Adipocyte (in vitro differentiated cells): Measurements from ENCODE around the gene SGMS1.

Experiments
- DNase-seq: peaks from one replicate; pipeline ENCODE4 v3.0.0-alpha.2; 2015; ENCODE audit warnings: low read depth
- H3K27me3 ChIP-seq: replicated peaks from 2 replicates; pipeline ENCODE4 v1.7.0; 2013; ENCODE audit warnings: mild to moderate bottlenecking, low read length, moderate library complexity; ENCODE audit not compliant: control insufficient read depth, insufficient read depth
- H3K36me3 ChIP-seq: 2 replicates; pipeline ENCODE4 v1.7.0; 2013; ENCODE audit warnings: low read length, mild to moderate bottlenecking, moderate library complexity; ENCODE audit not compliant: control insufficient read depth, insufficient read depth, severe bottlenecking
- H3K4me1 ChIP-seq: 2 replicates; pipeline ENCODE4 v1.7.0; 2013; ENCODE audit warnings: mild to moderate bottlenecking, low read length, moderate library complexity; ENCODE audit not compliant: control insufficient read depth, insufficient read depth
- H3K4me3 ChIP-seq: 2 replicates; pipeline ENCODE4 v1.7.0; 2013; ENCODE audit warnings: mild to moderate bottlenecking, low read length, moderate library complexity
- H3K9ac ChIP-seq: 2 replicates; pipeline ENCODE4 v1.7.0; 2013; ENCODE audit warnings: mild to moderate bottlenecking, low read length, moderate library complexity
- H3K9me3 ChIP-seq: 2 replicates; pipeline ENCODE4 v1.7.0; 2013; ENCODE audit warnings: mild to moderate bottlenecking, low read length, moderate library complexity; ENCODE audit not compliant: control insufficient read depth

Gene SGMS1

DNA sequence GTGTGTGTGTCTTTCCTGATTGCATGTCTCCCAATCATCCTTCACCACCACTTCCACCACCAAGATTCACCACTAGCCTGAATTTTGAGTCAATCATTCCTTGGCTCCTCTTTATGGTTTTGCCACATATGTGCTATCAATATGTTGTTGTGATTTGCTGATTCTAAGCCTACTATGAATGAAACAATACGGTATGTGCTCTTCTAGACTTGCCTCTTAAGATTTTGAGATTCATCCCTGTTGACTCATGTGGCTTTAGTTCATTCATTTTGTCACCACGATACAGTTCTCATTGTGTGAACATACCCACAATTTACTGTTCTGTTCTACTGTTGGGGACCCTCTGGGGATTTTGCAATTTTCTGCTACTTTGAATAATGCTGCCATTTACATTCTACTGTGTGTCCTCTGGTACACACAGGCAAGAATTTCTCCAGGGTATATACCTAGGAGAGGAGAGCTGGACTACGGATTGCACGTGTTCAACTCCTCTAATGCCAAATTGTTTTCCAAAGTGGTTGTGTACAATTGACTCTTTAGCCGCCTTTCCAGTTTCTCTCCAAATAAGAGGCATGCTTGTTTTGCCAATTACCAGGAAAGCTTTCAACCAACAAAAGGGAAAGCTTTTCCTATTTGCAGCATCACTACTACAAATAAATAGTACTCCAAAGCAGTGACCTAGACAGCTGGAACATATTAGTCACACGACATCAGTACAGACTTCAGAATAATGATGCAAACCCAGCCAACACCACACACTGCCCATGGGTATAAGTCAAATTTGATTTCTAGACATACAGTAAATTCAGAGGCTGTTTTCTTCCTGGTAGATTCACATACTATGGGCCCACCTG is 30.0 kb downstream of the SGMS1 start:
- H3K4me1 ChIP-seq: peaks cover 12% of the 10 kb centered on the region
- H3K4me3 ChIP-seq: peak overlapping the region; percentile 1
- DNase-seq: peak; percentile 95
- H3K36me3 ChIP-seq: no peaks in the 10 kb centered on the region
- no peaks in the 10 kb centered on the region for H3K9me3 ChIP-seq
- H3K9ac ChIP-seq: no peak overlapping the region
- H3K27me3 ChIP-seq: no peaks in the 10 kb centered on the region

DNA sequence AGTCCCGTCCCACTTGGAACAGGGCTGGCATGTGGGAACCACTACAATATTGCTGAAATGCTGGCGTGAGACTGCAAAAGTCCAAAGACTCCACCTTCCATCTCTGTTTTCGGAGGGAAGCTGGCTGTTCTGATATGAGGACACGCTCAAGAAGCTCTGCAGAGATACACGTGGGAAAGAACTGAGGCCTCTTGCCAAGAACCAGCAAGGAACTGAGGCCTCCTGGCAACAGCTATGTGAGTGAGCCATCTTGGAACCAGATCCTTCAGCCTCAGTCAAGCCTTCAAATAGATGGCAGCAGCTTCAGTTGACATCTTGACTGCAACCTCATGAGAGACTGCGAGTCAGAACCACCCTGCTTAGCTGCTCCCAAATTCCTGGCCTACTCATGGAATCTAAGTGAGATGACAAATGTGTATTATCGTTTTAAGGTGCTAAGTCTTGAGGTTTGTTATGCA is 30.8 kb downstream of the SGMS1 start:
- Histone ChIP-seq H3K9me3 (no peaks in the 10 kb centered on the region), H3K4me3 (no peak overlapping the region), H3K4me1 (peaks cover 12% of the 10 kb centered on the region), H3K36me3 (no peaks in the 10 kb centered on the region), H3K9ac (no peak overlapping the region), H3K27me3 (no peaks in the 10 kb centered on the region)
- DNase-seq: no peak

DNA sequence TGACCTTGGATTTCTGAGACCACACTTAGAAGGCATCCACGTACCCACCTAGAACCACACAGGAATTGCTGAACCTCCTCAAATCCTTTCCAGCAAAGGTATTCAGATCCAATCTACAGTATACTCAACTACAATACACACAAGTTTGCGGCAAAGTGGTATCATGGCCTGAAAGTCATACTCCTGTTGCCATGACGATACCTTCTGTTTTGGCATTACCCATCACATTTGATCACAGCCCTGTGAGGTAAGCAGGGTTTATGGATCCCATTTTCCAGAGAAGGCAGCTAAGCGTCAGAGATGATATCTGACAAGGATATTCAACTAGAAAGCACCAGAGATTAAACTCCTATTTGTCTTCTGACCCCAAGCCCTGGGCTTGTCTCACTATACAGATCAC is 32.8 kb downstream of the SGMS1 start:
- Histone ChIP-seq H3K9me3 (no peaks in the 10 kb centered on the region), H3K4me3 (no peak overlapping the region), H3K4me1 (peaks cover 17% of the 10 kb centered on the region), H3K27me3 (no peaks in the 10 kb centered on the region), H3K36me3 (no peaks in the 10 kb centered on the region), H3K9ac (no peak overlapping the region)
- no peak for DNase-seq

DNA sequence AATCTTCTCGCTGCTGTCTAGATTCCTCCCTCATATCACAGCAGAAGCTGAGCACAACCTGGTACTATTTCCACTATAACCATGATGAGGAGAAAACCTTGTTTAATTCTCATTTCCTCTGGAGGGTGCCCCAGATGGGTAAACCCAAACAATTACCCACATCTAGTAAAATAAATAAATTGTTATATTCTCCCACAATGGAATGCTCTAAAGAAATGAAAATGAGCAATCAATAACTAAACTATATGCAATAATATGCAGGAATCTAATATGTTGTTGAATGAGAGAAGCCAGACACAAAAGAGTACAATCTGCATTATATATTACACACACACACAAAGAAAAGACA is 37.0 kb downstream of the SGMS1 start:
- no peaks in the 10 kb centered on the region for H3K9me3 ChIP-seq
- H3K36me3 ChIP-seq: no peaks in the 10 kb centered on the region
- DNase-seq: no peak

DNA sequence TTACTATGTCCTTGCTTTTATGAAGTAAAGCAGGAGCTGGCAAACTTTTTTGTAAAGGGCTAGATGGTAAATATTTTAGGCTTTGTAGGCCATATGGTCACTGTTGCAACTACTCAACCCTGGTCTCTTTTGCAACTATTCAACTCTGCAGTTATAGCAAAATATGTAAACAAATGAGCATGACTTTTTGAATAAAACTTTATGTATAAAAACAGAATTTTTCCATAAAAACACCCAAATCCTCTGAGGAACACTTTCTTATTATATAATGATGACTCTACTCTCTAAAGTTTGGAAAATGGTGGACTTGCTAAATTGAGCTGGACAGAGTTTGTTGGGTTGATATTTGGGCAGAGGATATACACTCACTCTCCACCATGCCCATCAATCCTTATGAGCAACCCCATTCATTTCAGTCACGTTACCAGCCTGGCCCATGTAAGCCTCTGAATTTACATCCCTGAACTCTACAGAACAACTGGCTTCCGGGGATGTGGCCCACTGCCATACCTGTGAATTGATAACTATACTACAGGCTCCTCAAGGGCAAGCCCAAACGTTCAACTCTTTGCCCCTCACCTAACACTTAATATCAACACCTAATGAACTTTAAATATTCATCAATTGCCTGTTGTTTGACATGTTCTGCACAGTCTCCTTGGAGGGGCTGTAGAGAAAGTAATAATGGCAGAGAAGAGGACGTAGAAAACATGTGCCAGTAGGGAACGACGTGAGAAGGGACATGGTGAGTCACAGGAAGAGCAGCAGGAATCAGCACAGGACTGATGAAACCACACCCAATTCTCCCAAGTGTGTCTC is 37.6 kb downstream of the SGMS1 start:
- H3K4me1 ChIP-seq: peaks cover 6% of the 10 kb centered on the region
- no peak overlapping the region for H3K4me3 ChIP-seq
- H3K9me3 ChIP-seq: no peaks in the 10 kb centered on the region
- no peaks in the 10 kb centered on the region for H3K27me3 ChIP-seq
- H3K9ac ChIP-seq: no peak overlapping the region
- peak; percentile 36 for DNase-seq
- H3K36me3 ChIP-seq: no peaks in the 10 kb centered on the region

More for the DNA sequence above, 37.0 kb downstream of the SGMS1 start:
- no peak overlapping the region for H3K9ac ChIP-seq
- H3K27me3 ChIP-seq: no peaks in the 10 kb centered on the region
- H3K4me3 ChIP-seq: no peak overlapping the region
- peaks cover 6% of the 10 kb centered on the region for H3K4me1 ChIP-seq

DNA sequence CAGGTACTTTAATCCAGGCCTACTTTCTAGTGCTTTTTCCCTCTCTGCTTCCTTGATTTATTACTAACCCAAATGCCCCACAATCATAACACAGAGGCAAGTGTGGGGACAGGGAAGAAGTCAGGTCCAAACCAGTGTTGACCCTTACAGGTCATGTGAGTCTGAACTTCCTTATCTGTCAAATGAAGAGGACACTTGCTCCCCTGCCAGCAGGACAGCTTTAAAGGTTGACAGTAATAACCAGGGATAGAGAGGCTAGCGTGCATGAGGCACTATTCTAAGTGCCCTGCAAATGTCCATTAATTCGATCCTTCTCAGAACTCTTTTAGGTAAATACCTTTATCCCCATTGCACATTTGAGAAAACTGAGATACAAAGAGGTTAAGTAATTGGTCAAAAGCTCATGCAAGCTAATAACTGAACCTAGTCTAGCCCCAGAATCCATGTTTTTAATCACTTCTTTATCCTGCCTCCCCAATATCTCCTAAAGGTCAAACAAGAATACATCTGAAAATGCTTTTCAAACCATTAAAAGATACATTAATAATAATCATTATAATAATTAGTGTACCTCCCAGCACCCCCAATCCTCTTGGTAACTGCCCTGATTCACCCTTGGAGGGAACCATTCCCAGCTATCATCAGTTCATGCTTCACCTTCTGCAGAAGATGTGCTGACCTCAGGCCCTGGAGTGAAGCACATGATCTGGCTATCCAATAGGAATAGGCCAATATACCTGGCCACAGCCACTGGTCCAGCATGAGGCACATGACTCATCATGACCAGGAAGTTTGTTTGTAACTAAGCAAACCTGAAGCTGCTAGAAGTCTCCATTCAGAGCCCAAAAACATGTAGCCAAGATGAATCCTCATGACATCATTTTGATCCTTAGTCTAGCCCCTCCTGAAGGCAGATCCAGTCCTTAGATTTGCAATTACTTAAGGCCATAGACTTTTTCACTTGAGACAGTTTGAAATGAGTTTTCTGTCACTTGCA is 40.7 kb downstream of the SGMS1 start:
- no peak overlapping the region for H3K9ac ChIP-seq
- H3K4me3 ChIP-seq: no peak overlapping the region
- no peak for DNase-seq
- H3K27me3 ChIP-seq: no peaks in the 10 kb centered on the region
- no peaks in the 10 kb centered on the region for H3K9me3 ChIP-seq
- H3K36me3 ChIP-seq: no peaks in the 10 kb centered on the region
- peaks cover 6% of the 10 kb centered on the region for H3K4me1 ChIP-seq

DNA sequence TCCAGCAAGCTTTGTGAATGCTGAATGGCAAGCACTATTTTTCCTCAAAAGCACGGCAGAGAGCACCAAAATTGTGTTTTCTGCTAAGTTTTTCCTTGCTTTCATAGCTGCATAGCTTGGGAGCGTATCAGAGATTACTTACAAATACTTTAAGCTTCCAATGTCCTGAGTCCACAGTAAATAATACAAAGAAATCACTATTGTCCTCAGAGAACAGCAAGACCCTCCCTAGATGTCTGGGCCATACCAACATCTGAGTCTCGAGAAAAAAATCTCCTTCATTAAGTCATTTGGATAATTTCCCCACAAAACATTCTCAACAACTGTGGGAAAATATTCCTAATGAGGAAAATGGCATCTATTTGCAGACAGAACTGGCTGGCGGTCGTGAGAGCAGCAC is 41.7 kb downstream of the SGMS1 start:
- Histone ChIP-seq H3K4me3 (no peak overlapping the region), H3K9ac (no peak overlapping the region), H3K36me3 (no peaks in the 10 kb centered on the region), H3K9me3 (no peaks in the 10 kb centered on the region), H3K4me1 (peaks cover 10% of the 10 kb centered on the region), H3K27me3 (no peaks in the 10 kb centered on the region)
- DNase-seq: no peak

DNA sequence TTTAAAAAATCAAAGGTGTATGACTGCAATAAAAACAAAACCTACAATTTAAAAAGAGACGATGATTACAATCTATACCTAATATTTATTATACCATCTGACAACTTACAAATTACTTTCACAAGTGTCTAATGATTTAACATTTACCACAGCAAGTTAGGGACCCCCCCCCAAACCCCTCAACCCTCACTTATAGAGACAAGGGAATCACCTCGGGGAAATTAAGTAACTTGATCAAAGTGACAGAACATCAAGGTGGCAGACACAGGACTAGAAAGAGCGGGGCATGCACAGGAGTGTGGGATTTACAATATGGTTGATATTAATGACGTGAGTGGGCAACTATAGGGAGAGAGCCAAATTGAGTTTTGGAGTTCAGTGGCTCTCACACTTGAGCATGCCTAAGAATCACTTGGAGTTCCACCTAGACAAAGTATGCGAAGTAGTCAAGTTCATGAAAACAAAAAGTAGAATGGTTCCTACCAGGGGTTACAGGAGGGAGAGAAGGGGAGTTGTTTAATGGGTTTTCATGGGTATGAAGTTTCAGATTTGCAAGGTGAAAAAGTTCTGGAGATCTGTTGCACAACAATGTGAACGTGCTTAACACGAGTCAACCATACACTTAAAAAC is 43.4 kb downstream of the SGMS1 start:
- DNase-seq: no peak
- no peaks in the 10 kb centered on the region for H3K9me3 ChIP-seq
- H3K27me3 ChIP-seq: no peaks in the 10 kb centered on the region
- peaks cover 4% of the 10 kb centered on the region for H3K4me1 ChIP-seq
- no peak overlapping the region for H3K9ac ChIP-seq
- no peak overlapping the region for H3K4me3 ChIP-seq
- no peaks in the 10 kb centered on the region for H3K36me3 ChIP-seq

DNA sequence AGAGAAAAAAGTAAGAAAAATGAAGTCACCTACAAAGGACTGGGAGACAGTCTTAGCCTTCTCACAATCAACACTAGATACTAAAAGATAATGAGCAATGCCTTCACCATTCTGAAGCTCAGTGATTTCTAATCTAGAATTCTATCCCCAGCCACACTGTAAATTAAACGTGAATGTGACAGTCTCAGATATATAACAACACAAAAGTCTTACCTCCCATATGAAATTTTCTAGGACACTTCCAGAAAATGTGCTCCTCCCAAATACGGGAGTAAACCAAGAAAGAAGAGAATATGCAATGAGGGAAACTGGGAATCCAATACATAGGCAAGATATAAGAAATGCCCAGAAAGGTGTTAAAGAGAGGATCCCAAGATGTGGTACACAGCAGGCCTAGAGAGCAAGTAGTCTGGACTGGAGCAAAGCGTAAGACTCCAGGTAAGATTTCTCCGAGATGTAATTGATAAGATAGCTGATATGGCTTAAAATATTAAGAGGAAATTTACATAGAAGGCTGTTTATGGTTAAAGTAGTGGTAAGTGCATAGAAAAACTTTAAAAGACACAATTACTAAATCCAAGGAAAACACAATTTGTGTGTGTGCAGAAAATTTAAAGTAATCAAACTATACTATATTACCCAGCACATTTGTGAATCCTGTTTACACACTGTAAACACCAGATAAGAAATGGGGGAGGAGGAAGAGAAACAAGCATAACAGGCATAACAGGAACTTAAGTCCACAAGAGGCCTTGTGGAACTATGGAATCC is 44.1 kb downstream of the SGMS1 start:
- Histone ChIP-seq H3K4me1 (peaks cover 4% of the 10 kb centered on the region), H3K27me3 (no peaks in the 10 kb centered on the region), H3K4me3 (no peak overlapping the region), H3K9ac (no peak overlapping the region), H3K9me3 (no peaks in the 10 kb centered on the region), H3K36me3 (no peaks in the 10 kb centered on the region)
- no peak for DNase-seq

DNA sequence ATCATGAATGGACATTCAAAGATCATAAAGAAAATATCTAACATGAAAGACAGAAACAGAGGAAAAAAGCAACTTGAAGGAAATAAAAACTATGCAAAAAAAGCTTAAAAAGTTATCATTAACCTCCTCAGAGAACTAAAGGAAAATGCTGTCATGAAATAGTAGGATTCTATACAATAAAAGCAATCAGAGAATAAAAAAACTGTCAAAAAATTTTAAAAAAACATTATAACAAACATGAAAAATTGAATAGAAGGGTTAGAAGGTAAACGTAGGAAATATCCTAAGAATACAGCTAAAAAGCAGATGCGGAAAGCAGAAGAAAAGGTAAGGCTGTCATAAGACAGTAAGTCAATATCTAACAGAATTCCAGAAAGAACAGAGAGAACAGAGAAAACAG is 44.8 kb downstream of the SGMS1 start:
- DNase-seq: no peak
- Histone ChIP-seq H3K4me3 (no peak overlapping the region), H3K4me1 (peaks cover 4% of the 10 kb centered on the region)

More for the DNA sequence above, 44.8 kb downstream of the SGMS1 start:
- Histone ChIP-seq H3K9me3 (no peaks in the 10 kb centered on the region), H3K36me3 (no peaks in the 10 kb centered on the region), H3K9ac (no peak overlapping the region), H3K27me3 (no peaks in the 10 kb centered on the region)
